Islet precursor cell (in vitro differentiated cells): ENCODE data around the gene CCDC77.

ENCODE experiments used
- DNase-seq: peaks from one replicate; pipeline ENCODE4 v3.0.0-alpha.2; 2018

The CCDC77 gene

GRCh38 chr12:454833-455232, 53.4 kb downstream of the CCDC77 start:
- no peak for DNase-seq

DNA sequence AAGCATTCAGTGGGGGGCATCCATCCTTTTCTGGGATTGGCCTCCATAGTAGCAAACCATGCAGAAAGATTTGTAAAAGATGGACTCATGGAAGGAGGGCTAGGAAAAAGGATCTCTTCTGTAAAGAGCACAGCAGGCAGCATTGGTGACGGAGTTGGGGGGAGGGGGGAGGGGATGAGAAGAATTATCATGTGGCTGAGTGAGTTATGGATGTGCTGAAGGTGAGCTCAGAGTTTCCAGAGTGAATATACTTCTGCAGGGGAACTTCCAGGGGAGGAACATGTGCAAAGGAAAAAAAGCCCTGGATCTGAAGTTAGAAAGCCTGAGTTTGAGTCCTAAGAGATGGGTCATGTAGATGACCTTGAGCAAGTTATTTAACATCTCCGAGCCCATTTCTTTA, 54.4 kb downstream of the CCDC77 start:
- DNase-seq: no peak

DNA sequence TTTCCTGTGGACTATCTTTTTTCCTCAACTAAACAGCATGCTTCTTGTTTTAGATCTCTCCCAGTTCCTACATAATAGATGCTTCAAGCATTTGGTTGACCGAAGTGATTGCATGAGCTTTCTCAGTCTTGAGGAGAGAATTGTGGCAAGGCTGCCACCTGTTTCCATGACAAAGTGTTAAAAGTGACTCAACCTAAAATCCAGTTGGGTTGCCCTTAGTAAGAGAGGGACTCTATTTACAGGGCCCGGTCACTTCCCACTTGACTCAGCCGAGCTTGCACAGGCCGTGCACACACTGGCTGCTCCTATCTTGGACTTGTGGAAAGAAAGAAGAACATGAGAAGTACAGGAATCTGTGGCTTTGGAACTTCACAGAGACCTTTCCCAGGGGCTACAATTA, 56.2 kb downstream of the CCDC77 start:
- DNase-seq: no peak

GRCh38 chr12:459050-459429, 57.6 kb downstream of the CCDC77 start:
- no peak for DNase-seq

GRCh38 chr12:459430-460258, 58.2 kb downstream of the CCDC77 start, which contains the start of gene B4GALNT3:
Gene B4GALNT3, plus strand, starts transcription at chr12:459939. Its CDS starts 438 bp downstream, at chr12:460377.
- DNase-seq: peak; percentile 94

DNA sequence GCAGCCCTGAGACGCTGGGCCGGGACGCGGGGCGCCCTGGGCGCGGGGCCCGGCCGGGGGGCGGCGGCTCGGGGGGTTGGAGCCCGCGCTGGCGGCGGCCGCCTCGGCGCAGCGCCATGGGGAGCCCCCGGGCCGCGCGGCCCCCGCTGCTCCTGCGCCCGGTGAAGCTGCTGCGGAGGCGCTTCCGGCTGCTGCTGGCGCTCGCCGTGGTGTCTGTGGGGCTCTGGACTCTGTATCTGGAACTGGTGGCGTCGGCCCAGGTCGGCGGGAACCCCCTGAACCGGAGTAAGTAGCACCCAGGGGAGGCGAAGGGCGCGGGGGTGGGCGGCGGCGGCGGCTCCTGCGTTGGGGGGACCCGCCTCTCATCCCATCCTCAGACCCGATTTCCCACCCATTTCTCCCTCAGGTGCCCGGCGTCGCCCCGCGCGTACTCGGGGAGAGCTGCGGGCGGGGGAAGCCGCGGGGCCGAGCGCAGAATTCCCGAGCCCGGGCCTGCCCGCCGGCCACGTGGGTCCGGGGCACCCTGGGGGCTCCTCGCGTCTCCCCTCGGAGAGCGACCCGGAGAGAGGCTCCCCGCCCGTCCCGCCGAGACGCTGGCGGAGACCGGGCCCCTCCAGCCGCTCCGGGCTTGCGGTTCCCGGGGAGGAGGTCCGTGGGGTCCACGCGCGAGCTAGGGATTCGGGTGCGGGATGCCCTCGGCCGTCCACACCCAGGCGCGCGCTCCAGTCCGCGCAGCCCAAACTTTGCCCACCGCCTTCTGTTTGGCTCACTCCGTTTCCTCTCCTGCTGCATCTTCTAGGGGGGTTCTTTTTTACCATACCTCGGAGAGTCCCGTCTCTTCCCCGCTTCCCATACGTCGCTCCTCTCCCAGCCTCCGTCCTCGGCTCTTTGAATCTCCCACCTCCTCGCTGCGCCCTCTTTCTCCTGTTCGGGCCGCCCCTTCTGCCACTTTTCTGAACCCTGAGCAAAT, 59.1 kb downstream of the CCDC77 start:
- DNase-seq: no peak

- no peak for DNase-seq
Observed at GRCh38 chr12:461425-461824, 60.0 kb downstream of the CCDC77 start.

DNA sequence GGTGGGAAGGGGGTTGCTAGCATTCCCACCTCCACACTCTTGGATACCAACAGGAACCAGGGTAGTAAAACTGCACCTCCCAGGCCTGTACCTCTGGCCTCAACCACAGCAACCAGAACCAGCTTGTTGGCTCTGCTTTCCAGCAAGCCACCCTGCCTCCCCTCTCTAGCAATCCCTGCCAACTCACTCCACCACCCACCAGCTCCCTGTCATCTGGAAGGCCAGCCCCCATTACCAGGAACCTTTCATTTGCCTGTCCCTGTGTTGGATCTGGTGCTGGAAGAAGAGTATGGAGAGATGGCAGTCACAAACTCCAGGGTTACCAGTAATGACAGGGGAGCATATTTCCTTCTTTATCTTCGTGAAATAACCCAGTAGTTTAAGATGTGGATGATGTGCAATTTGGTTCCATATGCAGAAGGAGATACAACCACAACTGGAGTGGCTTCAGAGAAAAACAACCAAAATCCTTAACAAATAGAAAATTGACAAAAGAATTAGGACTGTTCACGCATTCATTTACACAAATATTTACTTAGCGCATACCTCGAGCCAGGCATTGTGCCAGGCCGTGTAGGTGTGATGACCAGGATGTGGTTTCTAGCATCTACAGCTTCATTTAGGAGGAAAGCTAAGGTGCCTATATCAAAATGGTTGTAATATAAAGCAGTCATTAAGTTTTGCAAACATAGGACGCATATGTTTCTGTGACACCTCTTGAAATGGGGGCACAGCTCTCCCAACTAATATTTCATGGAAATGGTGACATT, 61.7 kb downstream of the CCDC77 start:
- no peak for DNase-seq

DNA sequence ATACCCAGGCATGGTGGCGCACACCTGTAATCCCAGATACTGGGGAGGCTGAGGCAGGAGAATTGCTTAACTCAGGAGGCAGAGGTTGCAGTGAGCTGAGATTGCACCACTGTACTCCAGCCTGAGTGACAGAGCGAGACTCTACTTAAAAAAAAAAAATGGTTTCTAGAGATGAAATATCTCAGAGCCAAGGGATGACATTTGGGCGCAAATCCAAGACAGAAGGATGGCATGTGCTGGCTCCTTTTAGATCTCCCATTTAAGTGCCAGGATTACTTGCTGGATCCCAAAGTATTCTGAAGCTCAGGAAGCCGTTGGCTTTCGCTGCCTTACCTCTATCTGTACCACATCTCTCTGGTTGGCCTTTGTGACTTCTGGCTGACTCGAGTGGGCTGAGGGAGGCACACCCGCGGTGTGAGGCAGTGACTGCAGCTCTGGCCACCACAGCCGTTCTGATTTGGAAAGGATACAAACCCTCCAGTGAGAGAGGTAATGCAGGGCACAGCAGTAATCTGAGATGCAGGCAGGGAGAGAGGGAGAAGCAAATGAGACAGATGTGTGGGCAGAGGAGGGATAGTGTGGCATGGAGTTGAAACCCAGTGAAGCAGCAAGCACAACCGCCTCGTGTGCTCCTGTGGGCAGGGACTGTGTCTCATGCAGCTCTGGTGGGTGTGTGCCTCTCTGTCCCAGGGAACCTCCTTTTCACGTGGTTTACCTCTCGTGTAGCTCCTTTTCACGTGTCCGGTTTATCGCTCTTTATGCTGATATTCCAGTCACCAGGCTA, 63.2 kb downstream of the CCDC77 start:
- no peak for DNase-seq

DNA sequence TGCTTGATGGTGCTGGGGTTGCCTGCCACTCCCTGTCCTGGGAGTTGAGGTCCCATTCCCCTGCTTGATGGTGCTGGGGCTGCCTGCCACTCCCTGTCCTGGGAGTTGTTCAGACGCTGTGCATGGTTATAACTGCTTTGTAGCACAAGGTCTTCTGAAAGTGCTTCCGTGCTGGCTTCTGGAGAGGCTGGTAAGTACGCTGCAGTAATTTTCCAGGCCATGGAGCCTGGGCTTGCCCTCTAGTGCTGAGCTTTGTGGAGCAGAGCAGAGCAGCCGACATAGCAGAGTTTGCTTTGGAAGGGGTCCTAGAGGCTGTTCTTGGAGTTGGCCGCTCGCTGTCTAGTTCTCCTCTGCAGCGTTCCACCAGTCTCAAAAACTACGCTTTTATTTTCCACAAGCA, 64.6 kb downstream of the CCDC77 start:
- DNase-seq: no peak

DNA sequence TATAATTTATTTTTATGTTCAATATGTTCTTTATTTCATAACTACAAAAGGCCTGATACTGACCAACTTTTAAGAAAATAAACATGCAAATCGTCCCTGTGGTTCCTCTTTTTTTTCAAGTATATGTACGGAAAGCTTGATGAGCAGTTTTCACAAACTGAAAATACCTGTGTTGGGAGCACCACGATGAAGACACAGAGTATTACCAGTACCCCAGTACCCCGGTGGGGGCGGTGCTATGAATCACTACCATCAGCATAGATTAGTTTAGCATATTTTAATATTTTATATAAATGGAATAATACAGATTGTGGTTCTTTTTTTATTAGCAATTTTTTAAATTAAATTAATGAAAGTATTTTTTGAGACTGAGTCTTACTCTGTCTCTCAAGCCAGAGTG, 65.3 kb downstream of the CCDC77 start:
- no peak for DNase-seq

- peak; percentile 47 for DNase-seq
Observed at GRCh38 chr12:467591-467990, 66.1 kb downstream of the CCDC77 start.

- DNase-seq: peak; percentile 56
Observed at GRCh38 chr12:468671-469389, 67.4 kb downstream of the CCDC77 start.

- DNase-seq: peak; percentile 47
Observed at GRCh38 chr12:470133-470532, 68.7 kb downstream of the CCDC77 start.

DNA sequence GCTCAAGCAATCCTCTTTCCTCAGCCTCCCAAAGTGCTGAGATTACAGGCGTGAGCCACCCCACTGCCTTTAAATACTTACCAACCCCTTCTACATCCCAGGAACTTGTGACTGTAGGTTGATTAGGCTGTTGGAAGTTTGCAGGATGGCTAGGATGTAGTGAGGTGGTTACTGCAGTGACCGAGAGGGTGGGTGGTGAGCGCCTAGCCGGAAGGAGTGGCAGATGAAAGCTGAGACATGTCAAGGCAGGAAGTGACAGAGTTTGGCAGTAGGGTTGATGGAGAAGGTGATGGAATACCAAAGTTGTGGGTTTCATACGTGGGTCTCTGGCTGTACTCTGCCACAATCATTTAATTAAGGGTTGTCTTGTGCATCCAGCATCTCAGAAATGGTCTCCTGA, 71.8 kb downstream of the CCDC77 start:
- peak; percentile 51 for DNase-seq

DNA sequence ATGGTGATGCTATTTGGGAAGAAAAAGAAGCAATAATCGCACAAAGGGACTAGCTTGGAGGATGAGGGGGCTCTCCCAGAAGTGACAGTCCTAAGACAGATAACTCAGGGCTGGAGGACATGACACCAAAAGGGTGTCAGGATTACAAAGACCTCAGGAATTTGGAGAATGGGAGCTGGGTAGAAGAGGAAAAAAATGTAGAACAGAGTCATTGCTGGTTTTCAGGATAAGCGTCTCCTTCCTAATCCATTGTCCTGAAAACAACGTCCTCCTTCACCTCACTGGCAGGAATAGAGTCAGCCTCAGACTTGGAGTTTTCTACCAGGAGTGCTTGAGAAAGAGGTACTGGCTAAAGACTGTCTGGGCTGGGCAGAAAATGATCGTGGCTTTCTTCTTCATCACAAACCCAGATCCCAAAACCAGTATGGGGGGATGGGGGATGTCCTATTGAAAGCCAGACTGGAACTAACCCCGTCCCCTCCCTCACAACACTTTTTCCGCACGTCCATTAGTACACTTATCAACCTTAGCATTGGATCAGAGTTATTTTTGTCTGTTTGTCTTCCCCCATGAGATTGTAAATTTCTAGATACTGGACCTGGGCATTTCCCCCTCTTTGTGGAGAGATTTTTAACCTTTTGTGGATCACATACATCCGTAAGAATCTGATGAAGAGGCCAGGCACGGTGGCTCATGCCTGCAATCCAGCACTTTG, 72.6 kb downstream of the CCDC77 start:
- peak; percentile 78 for DNase-seq

DNA sequence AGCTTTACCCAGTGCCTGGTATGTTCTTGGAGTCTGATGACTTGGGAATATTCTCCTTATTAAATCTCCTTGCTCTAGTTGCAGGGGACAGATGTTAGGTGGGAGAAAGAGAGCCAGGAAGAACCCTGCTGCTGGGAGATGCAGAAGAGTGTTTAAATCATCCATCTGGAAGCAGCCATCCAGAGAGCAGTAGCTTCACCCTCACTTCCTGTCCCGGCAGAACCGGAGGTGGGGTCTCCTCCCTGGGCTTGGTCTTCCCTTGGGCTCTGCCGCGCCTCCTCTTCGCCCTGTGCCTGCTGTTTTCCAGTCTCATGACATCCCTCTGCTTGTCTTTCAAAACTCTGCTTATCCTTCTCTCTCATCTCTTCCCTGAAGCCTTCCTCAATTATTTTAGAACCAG, 73.8 kb downstream of the CCDC77 start:
- DNase-seq: peak; percentile 55

DNA sequence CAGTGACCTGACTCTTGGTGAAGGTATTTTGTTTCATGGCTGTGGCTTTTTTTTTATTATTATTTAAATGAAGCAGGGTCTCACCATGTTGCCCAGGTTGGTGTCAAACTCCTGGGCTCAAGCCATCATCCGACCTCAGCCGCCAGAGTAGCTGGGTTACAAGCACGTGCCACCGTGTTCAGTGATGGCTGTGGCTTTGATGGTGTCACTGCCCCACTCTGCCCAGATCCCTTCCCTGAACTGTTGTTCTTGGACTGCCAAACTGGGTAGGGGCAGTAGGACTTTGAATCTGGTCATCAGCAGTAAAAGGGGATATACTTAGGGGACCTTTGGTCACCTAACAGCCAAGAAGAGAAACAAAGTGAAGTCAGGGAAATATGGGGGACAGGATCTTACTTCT, 77.7 kb downstream of the CCDC77 start:
- DNase-seq: peak; percentile 10

- peak; percentile 89 for DNase-seq
Observed at GRCh38 chr12:480831-481816, 79.7 kb downstream of the CCDC77 start.
